ENCODE measurements around the gene PPFIA1.
"Not testable (repeated sequence)": the region's sequence is repeated elsewhere in the genome, so short reads cannot be mapped to it uniquely, and the experiment has no call there.

Gene PPFIA1

GRCh38 chr11:70397983-70398833 lies 127.7 kb downstream of the PPFIA1 start, which contains the start of gene CTTN:
CTTN (plus strand) TSS chr11:70398529; CDS start chr11:70407298, 8,769 bp downstream.
- peak; percentile 95 for DNase-seq

- peak; percentile 35 for DNase-seq
Observed at GRCh38 chr11:70398834-70399680, 128.6 kb downstream of the PPFIA1 start.

- no peak for DNase-seq
Observed at GRCh38 chr11:70399681-70400112, 129.2 kb downstream of the PPFIA1 start.

- DNase-seq, result no peak
Observed at GRCh38 chr11:70400643-70401042, 130.2 kb downstream of the PPFIA1 start.

- DNase-seq, result no peak
Observed at GRCh38 chr11:70402016-70402415, 131.5 kb downstream of the PPFIA1 start.

GRCh38 chr11:70402685-70403084 lies 132.2 kb downstream of the PPFIA1 start:
- peak; percentile 28 for DNase-seq

GRCh38 chr11:70404244-70404643 lies 133.8 kb downstream of the PPFIA1 start:
- no peak for DNase-seq

GRCh38 chr11:70405679-70406395 lies 135.3 kb downstream of the PPFIA1 start:
- DNase-seq, result no peak

- DNase-seq, result no peak
Observed at GRCh38 chr11:70407121-70407520, 136.6 kb downstream of the PPFIA1 start.

- no peak for DNase-seq
Observed at GRCh38 chr11:70407814-70408213, 137.3 kb downstream of the PPFIA1 start.

- not testable (repeated sequence) for DNase-seq
Observed at GRCh38 chr11:70408326-70408725, 137.8 kb downstream of the PPFIA1 start.

- no peak for DNase-seq
Observed at GRCh38 chr11:70409437-70409836, 138.9 kb downstream of the PPFIA1 start.

GRCh38 chr11:70409871-70410270 lies 139.4 kb downstream of the PPFIA1 start:
- no peak for DNase-seq

GRCh38 chr11:70410276-70411205 lies 140.1 kb downstream of the PPFIA1 start:
- no peak for DNase-seq

- DNase-seq, result no peak
Observed at GRCh38 chr11:70411713-70412452, 141.4 kb downstream of the PPFIA1 start.

- no peak for DNase-seq
Observed at GRCh38 chr11:70413151-70413550, 142.7 kb downstream of the PPFIA1 start.

GRCh38 chr11:70414341-70415100 lies 144.0 kb downstream of the PPFIA1 start:
- DNase-seq, result no peak

GRCh38 chr11:70415191-70415590 lies 144.7 kb downstream of the PPFIA1 start:
- no peak for DNase-seq

- no peak for DNase-seq
Observed at GRCh38 chr11:70415642-70416395, 145.3 kb downstream of the PPFIA1 start.

- no peak for DNase-seq
Observed at GRCh38 chr11:70416881-70417280, 146.4 kb downstream of the PPFIA1 start.

All from DMS53 (cell line).